ENCODE data around the gene CYP11A1. TPM values are rescaled to one million over a fixed set of nuclear protein-coding genes. Genes with fewer than 3 reads are reported as not detected.
"Not testable (repeated sequence)": the region's sequence is repeated elsewhere in the genome, so short reads cannot be mapped to it uniquely, and the experiment has no call there.

Gene CYP11A1
- total RNA-seq, 1 donor from 2014 or later: not detected

- no peaks in the 10 kb centered on the region for H3K36me3 Mint-ChIP-seq (ENCODE audit: low read depth)
- no peaks in the 10 kb centered on the region for H3K9me3 Mint-ChIP-seq
- peak overlapping the region; percentile 79 for H3K4me3 Mint-ChIP-seq (ENCODE audit: low read depth)
- peaks cover 25% of the 10 kb centered on the region for H3K27me3 Mint-ChIP-seq (ENCODE audit: low read depth)
- peak; percentile 8 for DNase-seq (ENCODE audit: low spot score)
- peaks cover 19% of the 10 kb centered on the region for H3K4me1 Mint-ChIP-seq (ENCODE audit: low read depth)
- no peak overlapping the region for H3K27ac Mint-ChIP-seq
- intact Hi-C loops (cut with micrococcal nuclease): loop anchor here (1.0 kb wide), 1 partner anchor 116 kb away; no protein-coding TSS in a partner anchor
Measured at GRCh38 chr15:74373056-74373650, 5.7 kb upstream of the CYP11A1 start.

GRCh38 chr15:74370471-74370870 lies 3.0 kb upstream of the CYP11A1 start:
- no peaks in the 10 kb centered on the region for H3K36me3 Mint-ChIP-seq (ENCODE audit: low read depth)
- intact Hi-C loops (cut with micrococcal nuclease): no loop called here
- no peaks in the 10 kb centered on the region for H3K9me3 Mint-ChIP-seq
- no peak overlapping the region for H3K27ac Mint-ChIP-seq
- peaks cover 36% of the 10 kb centered on the region for H3K27me3 Mint-ChIP-seq (ENCODE audit: low read depth)
- H3K4me3 Mint-ChIP-seq (ENCODE audit: low read depth): no peak overlapping the region
- peaks cover 12% of the 10 kb centered on the region for H3K4me1 Mint-ChIP-seq (ENCODE audit: low read depth)
- DNase-seq (ENCODE audit: low spot score): no peak

- Mint-ChIP-seq H3K27ac (no peak overlapping the region), H3K27me3 (ENCODE audit: low read depth) (peaks cover 43% of the 10 kb centered on the region), H3K4me3 (ENCODE audit: low read depth) (no peak overlapping the region), H3K4me1 (ENCODE audit: low read depth) (peaks cover 7% of the 10 kb centered on the region), H3K9me3 (no peaks in the 10 kb centered on the region), H3K36me3 (ENCODE audit: low read depth) (no peaks in the 10 kb centered on the region)
- DNase-seq (ENCODE audit: low spot score): no peak
- intact Hi-C loops (cut with micrococcal nuclease): no loop called here
Measured at GRCh38 chr15:74369756-74370155, 2.3 kb upstream of the CYP11A1 start.

GRCh38 chr15:74369084-74369745 lies 1.8 kb upstream of the CYP11A1 start:
- peaks cover 47% of the 10 kb centered on the region for H3K27me3 Mint-ChIP-seq (ENCODE audit: low read depth)
- no peaks in the 10 kb centered on the region for H3K9me3 Mint-ChIP-seq
- intact Hi-C loops (cut with micrococcal nuclease): no loop called here
- H3K4me1 Mint-ChIP-seq (ENCODE audit: low read depth): peaks cover 5% of the 10 kb centered on the region
- no peaks in the 10 kb centered on the region for H3K36me3 Mint-ChIP-seq (ENCODE audit: low read depth)
- no peak for DNase-seq (ENCODE audit: low spot score)
- H3K4me3 Mint-ChIP-seq (ENCODE audit: low read depth): no peak overlapping the region
- H3K27ac Mint-ChIP-seq: no peak overlapping the region

GRCh38 chr15:74368121-74368520 lies 675 bp upstream of the CYP11A1 start:
- Mint-ChIP-seq H3K4me3 (ENCODE audit: low read depth) (no peak overlapping the region), H3K27ac (no peak overlapping the region), H3K27me3 (ENCODE audit: low read depth) (peaks cover 55% of the 10 kb centered on the region), H3K4me1 (ENCODE audit: low read depth) (peaks cover 1% of the 10 kb centered on the region), H3K9me3 (no peaks in the 10 kb centered on the region), H3K36me3 (ENCODE audit: low read depth) (no peaks in the 10 kb centered on the region)
- intact Hi-C loops (cut with micrococcal nuclease): no loop called here
- no peak for DNase-seq (ENCODE audit: low spot score)

GRCh38 chr15:74365598-74366445 lies 1.6 kb downstream of the CYP11A1 start:
- H3K27me3 Mint-ChIP-seq (ENCODE audit: low read depth): peaks cover 59% of the 10 kb centered on the region
- H3K4me3 Mint-ChIP-seq (ENCODE audit: low read depth): peak overlapping the region; percentile 34
- H3K4me1 Mint-ChIP-seq (ENCODE audit: low read depth): no peaks in the 10 kb centered on the region

GRCh38 chr15:74364936-74365597 lies 2.4 kb downstream of the CYP11A1 start:
- H3K4me1 Mint-ChIP-seq (ENCODE audit: low read depth): no peaks in the 10 kb centered on the region
- no peak overlapping the region for H3K27ac Mint-ChIP-seq
- peaks cover 53% of the 10 kb centered on the region for H3K27me3 Mint-ChIP-seq (ENCODE audit: low read depth)
- no peak for DNase-seq (ENCODE audit: low spot score)
- intact Hi-C loops (cut with micrococcal nuclease): no loop called here
- H3K36me3 Mint-ChIP-seq (ENCODE audit: low read depth): no peaks in the 10 kb centered on the region
- H3K4me3 Mint-ChIP-seq (ENCODE audit: low read depth): peak overlapping the region; percentile 34
- no peaks in the 10 kb centered on the region for H3K9me3 Mint-ChIP-seq

More at GRCh38 chr15:74365598-74366445, 1.6 kb downstream of the CYP11A1 start:
- no peak overlapping the region for H3K27ac Mint-ChIP-seq
- intact Hi-C loops (cut with micrococcal nuclease): no loop called here
- H3K9me3 Mint-ChIP-seq: no peaks in the 10 kb centered on the region
- no peaks in the 10 kb centered on the region for H3K36me3 Mint-ChIP-seq (ENCODE audit: low read depth)
- no peak for DNase-seq (ENCODE audit: low spot score)

GRCh38 chr15:74362482-74362881 lies 5.0 kb downstream of the CYP11A1 start:
- Mint-ChIP-seq H3K27ac (no peak overlapping the region), H3K4me3 (ENCODE audit: low read depth) (no peak overlapping the region), H3K4me1 (ENCODE audit: low read depth) (no peaks in the 10 kb centered on the region), H3K36me3 (ENCODE audit: low read depth) (no peaks in the 10 kb centered on the region), H3K9me3 (no peaks in the 10 kb centered on the region), H3K27me3 (ENCODE audit: low read depth) (peaks cover 39% of the 10 kb centered on the region)
- DNase-seq (ENCODE audit: low spot score): no peak
- intact Hi-C loops (cut with micrococcal nuclease): no loop called here

GRCh38 chr15:74360855-74361254 lies 6.6 kb downstream of the CYP11A1 start:
- H3K27ac Mint-ChIP-seq; intact Hi-C loops (cut with micrococcal nuclease); H3K36me3 Mint-ChIP-seq (ENCODE audit: low read depth); DNase-seq (ENCODE audit: low spot score); H3K9me3 Mint-ChIP-seq; H3K4me1 Mint-ChIP-seq (ENCODE audit: low read depth); H3K4me3 Mint-ChIP-seq (ENCODE audit: low read depth): not testable (repeated sequence)
- peaks cover 35% of the 10 kb centered on the region for H3K27me3 Mint-ChIP-seq (ENCODE audit: low read depth)

GRCh38 chr15:74359376-74359775 lies 8.1 kb downstream of the CYP11A1 start:
- intact Hi-C loops (cut with micrococcal nuclease); H3K4me3 Mint-ChIP-seq (ENCODE audit: low read depth); H3K4me1 Mint-ChIP-seq (ENCODE audit: low read depth); H3K9me3 Mint-ChIP-seq; H3K27ac Mint-ChIP-seq; DNase-seq (ENCODE audit: low spot score); H3K36me3 Mint-ChIP-seq (ENCODE audit: low read depth): not testable (repeated sequence)
- peaks cover 35% of the 10 kb centered on the region for H3K27me3 Mint-ChIP-seq (ENCODE audit: low read depth)

- H3K36me3 Mint-ChIP-seq (ENCODE audit: low read depth); H3K27ac Mint-ChIP-seq; H3K4me3 Mint-ChIP-seq (ENCODE audit: low read depth); H3K4me1 Mint-ChIP-seq (ENCODE audit: low read depth); intact Hi-C loops (cut with micrococcal nuclease); DNase-seq (ENCODE audit: low spot score): not testable (repeated sequence)
- peaks cover 28% of the 10 kb centered on the region for H3K27me3 Mint-ChIP-seq (ENCODE audit: low read depth)
- peaks cover 12% of the 10 kb centered on the region for H3K9me3 Mint-ChIP-seq
Measured at GRCh38 chr15:74357514-74357913, 9.9 kb downstream of the CYP11A1 start.

GRCh38 chr15:74356050-74356449 lies 11.4 kb downstream of the CYP11A1 start:
- DNase-seq (ENCODE audit: low spot score); H3K4me1 Mint-ChIP-seq (ENCODE audit: low read depth); intact Hi-C loops (cut with micrococcal nuclease); H3K27ac Mint-ChIP-seq; H3K4me3 Mint-ChIP-seq (ENCODE audit: low read depth); H3K36me3 Mint-ChIP-seq (ENCODE audit: low read depth): not testable (repeated sequence)
- Mint-ChIP-seq H3K9me3 (peaks cover 12% of the 10 kb centered on the region), H3K27me3 (ENCODE audit: low read depth) (peaks cover 21% of the 10 kb centered on the region)
